HG03442 (cell line): ENCODE results near the gene NOD2.
A peak's percentile ranks its signal among the peaks of the same experiment; 100 is the strongest.

Experiments
- ATAC-seq: cut with Tn5 transposase; IDR thresholded peaks from one replicate; pipeline ENCODE4 v1.9.1; 2021; ENCODE audit warnings: mild to moderate bottlenecking, moderate library complexity; ENCODE audit not compliant: unreplicated experiment

The NOD2 gene

GRCh38 chr16:50669741-50670140, 23.7 kb upstream of the NOD2 start:
- no peak for ATAC-seq

DNA sequence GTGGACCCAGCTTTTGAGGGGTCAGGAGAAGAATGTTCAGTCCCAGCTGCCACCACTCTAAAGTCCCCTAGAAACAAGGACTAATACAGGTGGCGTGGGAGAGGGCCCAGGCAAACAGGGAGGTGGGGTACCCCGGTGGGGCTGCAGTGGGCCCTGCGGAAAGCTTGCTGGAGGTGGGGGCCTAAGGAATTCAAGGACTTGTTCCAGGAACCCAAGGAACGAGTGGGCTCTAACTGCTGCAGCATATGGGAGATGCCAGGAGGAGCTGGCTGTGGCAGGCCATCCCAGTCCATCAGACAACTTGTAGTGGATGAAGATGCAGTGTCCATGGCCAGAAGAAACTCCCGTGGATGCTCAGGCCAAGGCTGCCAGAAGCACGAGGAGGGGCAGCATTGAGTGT, 22.9 kb upstream of the NOD2 start:
- ATAC-seq: no peak

- no peak for ATAC-seq
Observed at GRCh38 chr16:50671644-50672260, 21.7 kb upstream of the NOD2 start.

DNA sequence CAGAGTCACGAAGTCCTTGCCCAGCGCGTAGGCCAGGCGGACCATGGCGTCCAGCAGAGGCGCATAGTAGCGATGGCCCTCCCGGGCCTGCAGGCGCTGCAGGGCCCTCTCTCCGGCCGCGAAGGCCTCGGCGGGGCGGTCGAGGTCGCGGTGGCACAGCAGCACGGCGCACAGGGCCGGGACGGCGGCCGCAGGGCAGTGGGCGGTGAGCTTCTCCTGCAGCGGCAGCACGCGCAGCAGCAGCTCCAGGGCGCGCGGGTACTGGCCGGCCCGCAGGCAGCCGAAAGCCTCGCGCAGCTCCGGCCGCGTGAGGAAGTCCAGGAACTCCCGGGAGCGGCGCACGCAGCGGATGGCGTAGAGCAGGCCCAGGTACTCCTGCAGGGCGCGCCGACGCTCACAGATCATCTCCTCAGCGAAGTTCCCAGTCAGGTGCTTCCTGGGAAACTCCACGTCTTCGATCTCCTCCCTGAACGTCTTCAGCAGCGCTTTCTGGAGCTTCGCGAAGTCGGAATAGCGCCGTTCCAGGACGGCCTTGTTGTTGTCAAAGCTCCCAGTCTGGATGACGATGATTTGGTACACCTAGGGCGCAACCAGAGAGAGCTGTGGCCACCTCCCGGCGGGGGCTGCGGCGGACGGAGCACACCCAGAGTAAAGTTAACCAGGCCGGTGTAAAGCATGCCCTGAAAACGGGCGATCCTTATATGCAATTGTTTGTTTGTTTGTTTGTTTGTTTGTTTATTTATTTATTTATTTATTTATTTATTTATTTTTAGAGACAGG, 19.7 kb upstream of the NOD2 start:
- ATAC-seq: no peak

GRCh38 chr16:50674831-50675230, 18.6 kb upstream of the NOD2 start:
- ATAC-seq: no peak

DNA sequence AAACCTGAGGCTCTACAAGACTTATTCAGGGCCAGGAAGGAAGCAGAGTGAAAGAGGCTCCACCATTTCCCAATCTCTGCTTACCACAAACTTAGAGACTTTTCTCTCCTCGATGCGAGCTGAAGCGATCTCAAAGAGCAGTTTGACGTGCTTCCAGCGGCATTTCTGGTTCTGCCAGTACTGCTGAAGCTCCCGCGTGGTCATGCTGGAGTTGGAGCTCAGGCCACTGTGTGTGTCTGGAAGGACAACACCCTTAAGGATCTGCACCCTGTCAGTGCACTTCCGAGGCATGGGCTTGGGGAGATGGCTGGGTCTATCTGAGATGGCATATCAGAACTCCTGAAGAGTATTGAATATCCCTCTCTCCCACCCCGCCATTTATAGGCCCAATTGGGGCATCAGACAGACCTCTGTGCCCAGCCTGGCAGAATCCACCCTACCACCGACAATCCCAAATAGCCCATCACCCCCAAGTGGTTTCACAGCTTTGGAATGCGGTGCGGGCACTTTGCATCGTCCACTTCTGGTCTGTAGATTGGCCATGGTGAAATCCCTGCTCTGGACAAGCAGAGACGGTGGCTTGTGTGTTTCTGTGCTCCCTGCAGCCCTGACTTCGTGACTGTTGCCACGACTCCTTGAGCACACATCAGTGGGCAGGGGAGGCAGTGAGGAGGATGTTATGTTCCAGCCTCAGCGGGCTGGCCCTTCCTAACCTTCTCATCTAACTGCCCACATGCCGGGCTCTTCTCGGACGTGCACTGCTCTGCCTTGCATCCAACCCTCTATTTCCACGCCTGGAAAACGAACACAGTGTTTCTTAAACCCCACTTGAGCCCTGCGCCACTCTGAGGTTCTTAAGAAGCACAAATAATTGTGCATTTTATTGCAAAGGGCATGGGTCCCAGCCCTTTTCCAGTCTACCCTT, 17.5 kb upstream of the NOD2 start:
- ATAC-seq: no peak

GRCh38 chr16:50676684-50677225, 16.7 kb upstream of the NOD2 start:
- no peak for ATAC-seq

GRCh38 chr16:50677351-50677750, 16.1 kb upstream of the NOD2 start:
- ATAC-seq: no peak

GRCh38 chr16:50678531-50678930, 14.9 kb upstream of the NOD2 start:
- no peak for ATAC-seq

GRCh38 chr16:50679266-50679665, 14.1 kb upstream of the NOD2 start:
- no peak for ATAC-seq

DNA sequence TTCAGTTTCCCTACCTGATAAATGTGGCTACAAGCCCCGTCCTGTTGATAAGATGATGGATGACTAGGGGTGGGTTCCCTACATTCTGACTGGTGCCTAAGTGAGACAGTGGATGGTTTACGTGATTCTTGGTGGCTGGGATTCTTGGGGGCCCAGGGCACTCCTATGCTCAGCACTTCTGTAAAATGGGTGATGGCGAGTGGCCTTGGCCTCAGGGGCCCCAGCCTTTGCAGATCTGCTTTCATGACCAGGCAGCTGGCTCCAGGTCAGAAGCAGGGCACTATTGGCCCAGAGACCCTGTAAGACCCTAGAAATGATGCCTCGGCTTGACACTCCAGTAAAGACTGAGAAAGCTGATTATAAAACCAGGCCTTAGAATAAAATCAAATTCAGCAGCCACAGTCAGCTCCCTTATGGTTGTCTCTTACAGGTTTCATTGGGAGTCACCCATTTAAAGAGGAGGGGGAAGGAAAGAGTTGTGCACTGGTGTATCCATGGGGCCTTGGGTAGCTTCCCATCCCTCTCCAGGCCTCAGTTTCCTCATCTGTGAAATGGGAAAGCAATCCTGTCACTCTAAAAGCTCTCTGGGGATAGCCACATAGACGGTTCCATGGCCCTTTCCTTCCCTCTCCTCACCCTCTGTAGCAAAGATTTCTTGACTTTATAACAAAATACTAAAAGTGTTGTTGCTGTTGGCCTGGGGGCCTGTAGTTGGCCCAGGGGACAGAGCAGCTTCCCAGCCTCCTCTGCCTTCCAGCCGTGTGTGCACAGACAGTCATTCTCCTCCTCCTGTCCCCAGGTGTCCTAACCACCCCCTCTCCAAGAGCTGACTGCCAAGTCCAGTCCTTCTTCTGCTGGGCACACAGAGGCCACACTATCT, 13.5 kb upstream of the NOD2 start:
- ATAC-seq: no peak

- ATAC-seq: no peak
Observed at GRCh38 chr16:50680556-50680893, 12.9 kb upstream of the NOD2 start.

GRCh38 chr16:50681021-50681885, 12.2 kb upstream of the NOD2 start, which contains the start of gene SNX20:
Gene SNX20, minus strand, starts transcription at chr16:50681312. Its CDS starts 3,786 bp downstream, at chr16:50677526.
- peak; percentile 41 for ATAC-seq

- peak; percentile 69 for ATAC-seq
Observed at GRCh38 chr16:50683689-50684374, 9.6 kb upstream of the NOD2 start.

- no peak for ATAC-seq
Observed at GRCh38 chr16:50684823-50685461, 8.5 kb upstream of the NOD2 start.

- no peak for ATAC-seq
Observed at GRCh38 chr16:50685462-50686063, 7.8 kb upstream of the NOD2 start.

GRCh38 chr16:50688083-50688482, 5.3 kb upstream of the NOD2 start:
- no peak for ATAC-seq

DNA sequence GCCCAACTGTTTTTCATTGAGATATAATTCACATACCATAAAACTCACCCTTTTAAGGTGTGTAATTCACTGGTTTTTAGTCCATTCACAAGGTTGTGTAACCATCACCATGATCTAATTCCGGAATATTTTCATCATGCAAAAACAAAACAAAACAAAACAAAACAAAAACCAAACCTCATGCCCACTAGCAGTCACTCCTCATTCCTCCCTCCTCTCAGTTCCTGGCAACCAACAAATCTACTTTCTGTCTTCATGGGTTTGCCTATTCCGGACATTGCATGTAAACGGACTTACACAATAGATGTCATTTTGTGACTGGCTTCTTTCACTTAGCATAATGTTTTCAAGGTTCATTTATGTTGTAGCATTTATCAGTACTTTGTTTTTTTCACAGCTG, 4.5 kb upstream of the NOD2 start:
- no peak for ATAC-seq
